Measurements from ENCODE around the gene KLHL22. TPM values are rescaled to one million over a fixed set of nuclear protein-coding genes. Genes with fewer than 3 reads are reported as not detected.

The KLHL22 gene
- total and polyA plus RNA-seq, 2 of the 13 experiments (the other 11 are each of a cell fraction or from before 2014, with no cell fraction given) = 10.9 to 14.8 TPM

- TF ChIP-seq KIAA2018 (CRISPR knock-in tag; IDR thresholded peaks at IDR 0.05; ENCODE audit: borderline replicate concordance) (no peak), SKI (IDR thresholded peaks at IDR 0.05; ENCODE audit: partially characterized antibody) (no peak), THAP11 (CRISPR knock-in tag; IDR thresholded peaks at IDR 0.05) (no peak), ZNF441 (CRISPR knock-in tag; IDR thresholded peaks at IDR 0.05; ENCODE audit: borderline replicate concordance) (no peak), CCDC6 (CRISPR knock-in tag; IDR thresholded peaks at IDR 0.05) (no peak), REL (CRISPR knock-in tag; conservative IDR thresholded peaks at IDR 0.05) (no peak), HMGXB3 (CRISPR knock-in tag; IDR thresholded peaks at IDR 0.05; ENCODE audit: borderline replicate concordance) (no peak), SCMH1 (CRISPR knock-in tag; IDR thresholded peaks at IDR 0.05; ENCODE audit: borderline replicate concordance) (no peak)
Observed at GRCh38 chr22:20531404-20532201, 36.0 kb upstream of the KLHL22 start (continued).

All from HepG2 (cell line).